Measurements from ENCODE around the gene TXNDC11.

Gene TXNDC11

DNA sequence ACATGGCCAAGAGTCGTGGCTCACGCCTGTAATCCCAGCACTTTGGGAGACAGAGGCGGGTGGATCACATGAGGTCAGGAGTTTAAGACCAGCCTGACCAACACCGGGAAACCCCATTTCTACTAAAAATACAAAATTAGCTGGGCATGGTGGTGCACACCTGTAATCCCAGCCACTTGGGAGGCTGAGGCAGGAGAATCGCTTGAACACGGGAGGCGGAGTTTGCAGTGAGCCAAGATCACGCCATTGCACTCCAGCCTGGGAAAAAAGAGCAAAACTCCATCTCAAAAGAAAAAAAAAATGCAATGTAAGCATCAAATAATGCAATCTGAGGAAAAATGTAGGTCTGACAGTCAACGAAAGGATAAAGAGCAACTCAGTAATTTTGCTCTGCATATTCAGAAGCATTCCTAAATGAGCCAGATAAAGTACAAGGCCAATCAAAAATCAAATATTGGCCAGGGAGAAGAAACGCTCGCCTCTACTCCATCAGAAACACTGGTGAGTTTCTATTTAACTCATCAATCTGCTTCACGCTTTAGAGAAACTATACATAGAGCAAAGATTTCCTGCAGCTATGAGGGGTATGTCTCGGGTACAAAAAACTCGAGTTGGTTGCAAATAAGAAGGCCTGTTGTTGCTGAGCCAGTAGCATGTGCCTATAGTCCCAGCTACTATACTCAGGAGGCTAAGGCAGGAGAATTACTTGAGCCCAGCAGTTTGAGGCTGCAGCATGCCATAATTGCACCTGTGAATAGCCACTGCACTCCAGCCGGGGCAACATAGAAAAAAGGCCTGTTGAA, 3.7 kb downstream of the TXNDC11 start:
- TF ChIP-seq POLR2A (IDR thresholded peaks at IDR 0.05; ENCODE audit: extremely low read depth, insufficient read length) = no peak
- TF ChIP-seq, protein P1, sequence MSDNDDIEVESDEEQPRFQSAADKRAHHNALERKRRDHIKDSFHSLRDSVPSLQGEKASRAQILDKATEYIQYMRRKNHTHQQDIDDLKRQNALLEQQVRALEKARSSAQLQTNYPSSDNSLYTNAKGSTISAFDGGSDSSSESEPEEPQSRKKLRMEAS (IDR thresholded peaks at IDR 0.05; ENCODE audit: low read depth, low read length) = no peak
- TF ChIP-seq MYC (IDR thresholded peaks at IDR 0.05; ENCODE audit: low read depth, low read length) = no peak
- TF ChIP-seq, protein P2, sequence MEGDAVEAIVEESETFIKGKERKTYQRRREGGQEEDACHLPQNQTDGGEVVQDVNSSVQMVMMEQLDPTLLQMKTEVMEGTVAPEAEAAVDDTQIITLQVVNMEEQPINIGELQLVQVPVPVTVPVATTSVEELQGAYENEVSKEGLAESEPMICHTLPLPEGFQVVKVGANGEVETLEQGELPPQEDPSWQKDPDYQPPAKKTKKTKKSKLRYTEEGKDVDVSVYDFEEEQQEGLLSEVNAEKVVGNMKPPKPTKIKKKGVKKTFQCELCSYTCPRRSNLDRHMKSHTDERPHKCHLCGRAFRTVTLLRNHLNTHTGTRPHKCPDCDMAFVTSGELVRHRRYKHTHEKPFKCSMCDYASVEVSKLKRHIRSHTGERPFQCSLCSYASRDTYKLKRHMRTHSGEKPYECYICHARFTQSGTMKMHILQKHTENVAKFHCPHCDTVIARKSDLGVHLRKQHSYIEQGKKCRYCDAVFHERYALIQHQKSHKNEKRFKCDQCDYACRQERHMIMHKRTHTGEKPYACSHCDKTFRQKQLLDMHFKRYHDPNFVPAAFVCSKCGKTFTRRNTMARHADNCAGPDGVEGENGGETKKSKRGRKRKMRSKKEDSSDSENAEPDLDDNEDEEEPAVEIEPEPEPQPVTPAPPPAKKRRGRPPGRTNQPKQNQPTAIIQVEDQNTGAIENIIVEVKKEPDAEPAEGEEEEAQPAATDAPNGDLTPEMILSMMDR (IDR thresholded peaks at IDR 0.05; ENCODE audit: low read depth, low read length) = no peak
- H3K4me3 ChIP-seq (ENCODE audit: low read depth, low read length) = no peak overlapping the region
- DNase-seq (ENCODE audit: low read depth) = no peak

DNA sequence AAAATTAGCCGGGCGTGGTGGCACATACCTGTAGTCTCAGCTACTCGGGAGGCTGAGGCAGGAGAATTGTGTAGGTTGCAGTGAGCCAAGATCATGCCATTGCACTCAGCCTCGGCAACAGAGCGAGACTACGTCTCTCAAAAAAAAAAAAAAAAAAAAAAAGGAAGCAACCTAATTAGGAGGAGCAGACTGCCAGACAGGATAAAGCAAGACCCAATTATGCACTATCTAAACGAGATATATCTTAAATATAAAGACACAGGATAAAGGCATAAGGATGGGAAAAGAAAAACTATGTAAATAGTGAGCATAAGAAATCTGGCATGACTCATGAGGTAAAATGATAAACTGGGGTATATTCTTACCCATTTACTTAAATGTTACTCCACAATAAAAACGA, 4.9 kb downstream of the TXNDC11 start:
- no peak for DNase-seq (ENCODE audit: low read depth)
- H3K4me3 ChIP-seq (ENCODE audit: low read depth, low read length) = no peak overlapping the region
- no peak for TF ChIP-seq MYC (IDR thresholded peaks at IDR 0.05; ENCODE audit: low read depth, low read length)
- TF ChIP-seq POLR2A (IDR thresholded peaks at IDR 0.05; ENCODE audit: extremely low read depth, insufficient read length) = no peak
- TF ChIP-seq, protein P2 (IDR thresholded peaks at IDR 0.05; ENCODE audit: low read depth, low read length) = no peak
- TF ChIP-seq, protein P1 (IDR thresholded peaks at IDR 0.05; ENCODE audit: low read depth, low read length) = no peak

DNA sequence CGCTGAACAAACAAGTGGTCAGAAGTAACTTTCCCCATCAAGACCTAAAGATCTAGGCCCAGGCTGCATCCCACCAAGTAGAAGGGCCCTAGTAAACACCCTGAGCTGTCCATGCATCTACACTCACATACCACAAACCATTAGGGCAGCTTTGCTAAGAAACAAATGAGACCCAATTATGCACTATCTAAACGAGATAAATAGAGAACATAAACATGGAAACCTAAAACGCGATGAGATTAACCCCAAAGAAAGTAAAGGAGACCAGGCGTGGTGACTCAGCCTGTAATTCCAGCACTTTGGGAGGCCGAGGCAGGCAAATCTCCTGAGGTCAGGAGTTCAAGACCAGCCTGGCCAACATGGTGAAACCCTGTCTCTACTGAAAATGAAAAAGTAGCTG, 5.8 kb downstream of the TXNDC11 start:
- no peak overlapping the region for H3K4me3 ChIP-seq (ENCODE audit: low read depth, low read length)
- TF ChIP-seq POLR2A (IDR thresholded peaks at IDR 0.05; ENCODE audit: extremely low read depth, insufficient read length) (no peak), MYC (IDR thresholded peaks at IDR 0.05; ENCODE audit: low read depth, low read length) (no peak)
- TF ChIP-seq, protein P1 (IDR thresholded peaks at IDR 0.05; ENCODE audit: low read depth, low read length) = no peak
- TF ChIP-seq, protein P2 (IDR thresholded peaks at IDR 0.05; ENCODE audit: low read depth, low read length) = no peak
- DNase-seq (ENCODE audit: low read depth) = no peak

DNA sequence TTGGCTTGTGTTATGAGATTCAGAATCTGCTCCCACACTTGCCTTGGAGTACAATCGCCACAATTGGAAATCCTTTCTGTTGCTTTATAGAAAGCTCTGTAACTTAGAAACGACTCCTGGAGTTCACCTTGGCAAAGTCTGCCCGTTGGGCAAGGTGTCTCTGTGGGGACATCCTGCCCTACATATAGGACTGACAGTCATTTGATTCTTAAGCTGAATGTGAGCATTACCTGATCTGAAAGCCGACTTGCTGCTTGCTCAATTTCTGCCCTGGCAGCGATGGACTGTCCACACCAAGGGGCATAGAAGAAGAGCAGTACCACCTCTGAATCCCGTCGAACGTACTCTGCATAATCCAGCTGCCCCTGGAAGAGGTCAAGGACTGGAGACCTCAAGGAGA, 6.9 kb downstream of the TXNDC11 start:
- TF ChIP-seq, protein P2 (IDR thresholded peaks at IDR 0.05; ENCODE audit: low read depth, low read length) = no peak
- TF ChIP-seq, protein P1 (IDR thresholded peaks at IDR 0.05; ENCODE audit: low read depth, low read length) = no peak
- TF ChIP-seq POLR2A (IDR thresholded peaks at IDR 0.05; ENCODE audit: extremely low read depth, insufficient read length) (no peak), MYC (IDR thresholded peaks at IDR 0.05; ENCODE audit: low read depth, low read length) (no peak)
- no peak for DNase-seq (ENCODE audit: low read depth)
- no peak overlapping the region for H3K4me3 ChIP-seq (ENCODE audit: low read depth, low read length)

DNA sequence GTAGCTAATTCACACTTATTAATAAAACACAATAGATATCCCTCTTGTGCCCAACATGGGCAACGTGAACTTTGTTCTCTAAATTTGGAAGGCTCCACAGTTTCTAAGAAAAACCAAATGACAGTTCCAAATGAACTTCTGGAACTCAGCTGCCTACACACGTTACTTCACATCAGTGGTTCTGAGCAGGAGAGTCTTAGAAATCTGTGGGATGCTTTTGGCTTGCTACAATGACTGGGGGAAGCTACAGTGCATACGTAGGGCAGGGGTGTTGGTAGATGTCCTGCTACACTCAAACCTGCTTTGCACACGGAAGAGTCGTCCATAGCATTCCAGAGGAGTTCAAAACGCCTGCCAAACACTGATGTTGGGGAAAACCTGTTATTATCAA, 8.0 kb downstream of the TXNDC11 start:
- no peak for TF ChIP-seq POLR2A (IDR thresholded peaks at IDR 0.05; ENCODE audit: extremely low read depth, insufficient read length)
- TF ChIP-seq, protein P1 (IDR thresholded peaks at IDR 0.05; ENCODE audit: low read depth, low read length) = no peak
- TF ChIP-seq, protein P2 (IDR thresholded peaks at IDR 0.05; ENCODE audit: low read depth, low read length) = no peak
- no peak overlapping the region for H3K4me3 ChIP-seq (ENCODE audit: low read depth, low read length)
- no peak for DNase-seq (ENCODE audit: low read depth)

All from NB4 (cell line).